ENCODE data around the gene HMGCS1. TPM values are rescaled to one million over a fixed set of nuclear protein-coding genes. Genes with fewer than 3 reads are reported as not detected.

Gene HMGCS1
- total and polyA plus RNA-seq, 2 donors = 17.8 to 20.1 TPM

GRCh38 chr5:43295202-43295601 is 18.0 kb downstream of the HMGCS1 start:
- Histone ChIP-seq H3K4me3 (ENCODE audit: low read length in 2 of 2) (no peak overlapping the region), H3K4me1 (ENCODE audit: control insufficient read depth in 2 of 2, insufficient read depth in 2 of 2, low read length in 2 of 2) (no peaks in the 10 kb centered on the region), H3K27ac (ENCODE audit: low read depth in 1 of 2, low read length in 1 of 2) (no peak overlapping the region), H3K36me3 (ENCODE audit: control insufficient read depth in 2 of 2, insufficient read depth in 2 of 2, low read length in 1 of 2) (peaks cover 0 to 55% of the 10 kb centered on the region in 2 donors), H3K9me3 (ENCODE audit: control insufficient read depth in 2 of 2, insufficient read depth in 1 of 2, low read length in 1 of 2) (no peaks in the 10 kb centered on the region), H3K27me3 (ENCODE audit: control insufficient read depth in 2 of 2, insufficient read depth in 1 of 2, low read length in 1 of 2) (no peaks in the 10 kb centered on the region)
- 96% methylated on average over 2 of the region's 2 CpGs for WGBS
- DNase-seq (ENCODE audit: low read depth in 6 of 9, low spot score in 9 of 9) = no peak

GRCh38 chr5:43294226-43294625 is 19.0 kb downstream of the HMGCS1 start:
- no peaks in the 10 kb centered on the region for H3K4me1 ChIP-seq (ENCODE audit: control insufficient read depth in 2 of 2, insufficient read depth in 2 of 2, low read length in 2 of 2)
- no peaks in the 10 kb centered on the region for H3K27me3 ChIP-seq (ENCODE audit: control insufficient read depth in 2 of 2, insufficient read depth in 1 of 2, low read length in 1 of 2)
- no peak overlapping the region for H3K27ac ChIP-seq (ENCODE audit: low read depth in 1 of 2, low read length in 1 of 2)
- no peaks in the 10 kb centered on the region for H3K9me3 ChIP-seq (ENCODE audit: control insufficient read depth in 2 of 2, insufficient read depth in 1 of 2, low read length in 1 of 2)
- DNase-seq (ENCODE audit: low read depth in 6 of 9, low spot score in 9 of 9) = no peak
- H3K36me3 ChIP-seq (ENCODE audit: control insufficient read depth in 2 of 2, insufficient read depth in 2 of 2, low read length in 1 of 2) = peaks cover 0 to 58% of the 10 kb centered on the region in 2 donors
- H3K4me3 ChIP-seq (ENCODE audit: low read length in 2 of 2) = no peak overlapping the region

GRCh38 chr5:43290726-43291125 is 22.5 kb downstream of the HMGCS1 start:
- no peaks in the 10 kb centered on the region for H3K27me3 ChIP-seq (ENCODE audit: control insufficient read depth in 2 of 2, insufficient read depth in 1 of 2, low read length in 1 of 2)
- peaks cover 11 to 54% of the 10 kb centered on the region in 2 donors for H3K36me3 ChIP-seq (ENCODE audit: control insufficient read depth in 2 of 2, insufficient read depth in 2 of 2, low read length in 1 of 2)
- no peak for DNase-seq (ENCODE audit: low read depth in 6 of 9, low spot score in 9 of 9)
- H3K4me3 ChIP-seq (ENCODE audit: low read length in 2 of 2) = no peak overlapping the region
- H3K4me1 ChIP-seq (ENCODE audit: control insufficient read depth in 2 of 2, insufficient read depth in 2 of 2, low read length in 2 of 2) = no peaks in the 10 kb centered on the region
- H3K27ac ChIP-seq (ENCODE audit: low read depth in 1 of 2, low read length in 1 of 2) = no peak overlapping the region
- WGBS = 35% methylated on average over 2 of the region's 2 CpGs
- no peaks in the 10 kb centered on the region for H3K9me3 ChIP-seq (ENCODE audit: control insufficient read depth in 2 of 2, insufficient read depth in 1 of 2, low read length in 1 of 2)

GRCh38 chr5:43288269-43288831 is 24.9 kb downstream of the HMGCS1 start:
- Histone ChIP-seq H3K4me3 (ENCODE audit: low read length in 2 of 2) (no peak overlapping the region), H3K27ac (ENCODE audit: low read depth in 1 of 2, low read length in 1 of 2) (no peak overlapping the region), H3K9me3 (ENCODE audit: control insufficient read depth in 2 of 2, insufficient read depth in 1 of 2, low read length in 1 of 2) (no peaks in the 10 kb centered on the region), H3K4me1 (ENCODE audit: control insufficient read depth in 2 of 2, insufficient read depth in 2 of 2, low read length in 2 of 2) (no peaks in the 10 kb centered on the region), H3K36me3 (ENCODE audit: control insufficient read depth in 2 of 2, insufficient read depth in 2 of 2, low read length in 1 of 2) (peaks cover 11 to 39% of the 10 kb centered on the region in 2 donors), H3K27me3 (ENCODE audit: control insufficient read depth in 2 of 2, insufficient read depth in 1 of 2, low read length in 1 of 2) (no peaks in the 10 kb centered on the region)
- 97% methylated on average over 1 of the region's 1 CpG for WGBS
- DNase-seq (ENCODE audit: low read depth in 6 of 9, low spot score in 9 of 9) = no peak

- no peaks in the 10 kb centered on the region for H3K27me3 ChIP-seq (ENCODE audit: control insufficient read depth in 2 of 2, insufficient read depth in 1 of 2, low read length in 1 of 2)
- no peak overlapping the region for H3K4me3 ChIP-seq (ENCODE audit: low read length in 2 of 2)
- WGBS = 96% methylated on average over 4 of the region's 4 CpGs
- no peak overlapping the region for H3K27ac ChIP-seq (ENCODE audit: low read depth in 1 of 2, low read length in 1 of 2)
- H3K4me1 ChIP-seq (ENCODE audit: control insufficient read depth in 2 of 2, insufficient read depth in 2 of 2, low read length in 2 of 2) = no peaks in the 10 kb centered on the region
- peaks cover 11 to 32% of the 10 kb centered on the region in 2 donors for H3K36me3 ChIP-seq (ENCODE audit: control insufficient read depth in 2 of 2, insufficient read depth in 2 of 2, low read length in 1 of 2)
- H3K9me3 ChIP-seq (ENCODE audit: control insufficient read depth in 2 of 2, insufficient read depth in 1 of 2, low read length in 1 of 2) = no peaks in the 10 kb centered on the region
- no peak for DNase-seq (ENCODE audit: low read depth in 6 of 9, low spot score in 9 of 9)
Measured at GRCh38 chr5:43287493-43287892, 25.7 kb downstream of the HMGCS1 start.

GRCh38 chr5:43286623-43287022 is 26.6 kb downstream of the HMGCS1 start:
- Histone ChIP-seq H3K27me3 (ENCODE audit: control insufficient read depth in 2 of 2, insufficient read depth in 1 of 2, low read length in 1 of 2) (no peaks in the 10 kb centered on the region), H3K4me3 (ENCODE audit: low read length in 2 of 2) (no peak overlapping the region), H3K9me3 (ENCODE audit: control insufficient read depth in 2 of 2, insufficient read depth in 1 of 2, low read length in 1 of 2) (no peaks in the 10 kb centered on the region), H3K4me1 (ENCODE audit: control insufficient read depth in 2 of 2, insufficient read depth in 2 of 2, low read length in 2 of 2) (no peaks in the 10 kb centered on the region), H3K36me3 (ENCODE audit: control insufficient read depth in 2 of 2, insufficient read depth in 2 of 2, low read length in 1 of 2) (peaks cover 11 to 27% of the 10 kb centered on the region in 2 donors), H3K27ac (ENCODE audit: low read depth in 1 of 2, low read length in 1 of 2) (no peak overlapping the region)
- DNase-seq (ENCODE audit: low read depth in 6 of 9, low spot score in 9 of 9) = no peak

- no peak overlapping the region for H3K27ac ChIP-seq (ENCODE audit: low read depth in 1 of 2, low read length in 1 of 2)
- H3K36me3 ChIP-seq (ENCODE audit: control insufficient read depth in 2 of 2, insufficient read depth in 2 of 2, low read length in 1 of 2) = peaks cover 5 to 8% of the 10 kb centered on the region in 2 donors
- H3K4me3 ChIP-seq (ENCODE audit: low read length in 2 of 2) = no peak overlapping the region
- no peaks in the 10 kb centered on the region for H3K9me3 ChIP-seq (ENCODE audit: control insufficient read depth in 2 of 2, insufficient read depth in 1 of 2, low read length in 1 of 2)
- 95% methylated on average over 7 of the region's 7 CpGs for whole genome bisulfite sequencing
- H3K27me3 ChIP-seq (ENCODE audit: control insufficient read depth in 2 of 2, insufficient read depth in 1 of 2, low read length in 1 of 2) = no peaks in the 10 kb centered on the region
- no peak for DNase-seq (ENCODE audit: low read depth in 6 of 9, low spot score in 9 of 9)
- H3K4me1 ChIP-seq (ENCODE audit: control insufficient read depth in 2 of 2, insufficient read depth in 2 of 2, low read length in 2 of 2) = no peaks in the 10 kb centered on the region
Measured at GRCh38 chr5:43281840-43282658, 31.2 kb downstream of the HMGCS1 start.

- H3K27me3 ChIP-seq (ENCODE audit: control insufficient read depth in 2 of 2, insufficient read depth in 1 of 2, low read length in 1 of 2) = no peaks in the 10 kb centered on the region
- 97% methylated on average over 12 of the region's 12 CpGs for WGBS
- DNase-seq (ENCODE audit: low read depth in 6 of 9, low spot score in 9 of 9) = no peak
- no peak overlapping the region for H3K27ac ChIP-seq (ENCODE audit: low read depth in 1 of 2, low read length in 1 of 2)
- H3K4me1 ChIP-seq (ENCODE audit: control insufficient read depth in 2 of 2, insufficient read depth in 2 of 2, low read length in 2 of 2) = no peaks in the 10 kb centered on the region
- no peaks in the 10 kb centered on the region for H3K9me3 ChIP-seq (ENCODE audit: control insufficient read depth in 2 of 2, insufficient read depth in 1 of 2, low read length in 1 of 2)
- no peak overlapping the region for H3K4me3 ChIP-seq (ENCODE audit: low read length in 2 of 2)
- no peaks in the 10 kb centered on the region for H3K36me3 ChIP-seq (ENCODE audit: control insufficient read depth in 2 of 2, insufficient read depth in 2 of 2, low read length in 1 of 2)
Measured at GRCh38 chr5:43279548-43280274, 33.5 kb downstream of the HMGCS1 start.

- Histone ChIP-seq H3K36me3 (ENCODE audit: control insufficient read depth in 2 of 2, insufficient read depth in 2 of 2, low read length in 1 of 2) (no peaks in the 10 kb centered on the region), H3K4me3 (ENCODE audit: low read length in 2 of 2) (no peak overlapping the region), H3K9me3 (ENCODE audit: control insufficient read depth in 2 of 2, insufficient read depth in 1 of 2, low read length in 1 of 2) (no peaks in the 10 kb centered on the region), H3K4me1 (ENCODE audit: control insufficient read depth in 2 of 2, insufficient read depth in 2 of 2, low read length in 2 of 2) (no peaks in the 10 kb centered on the region), H3K27ac (ENCODE audit: low read depth in 1 of 2, low read length in 1 of 2) (no peak overlapping the region), H3K27me3 (ENCODE audit: control insufficient read depth in 2 of 2, insufficient read depth in 1 of 2, low read length in 1 of 2) (no peaks in the 10 kb centered on the region)
- 98% methylated on average over 4 of the region's 4 CpGs for WGBS
- no peak for DNase-seq (ENCODE audit: low read depth in 6 of 9, low spot score in 9 of 9)
Measured at GRCh38 chr5:43275391-43275790, 37.8 kb downstream of the HMGCS1 start.

All from thymus (tissue), 11 donors.